ENCODE measurements around the gene EHMT2.
A peak's percentile ranks its signal among the peaks of the same experiment; 100 is the strongest.

EHMT2 gene

DNA sequence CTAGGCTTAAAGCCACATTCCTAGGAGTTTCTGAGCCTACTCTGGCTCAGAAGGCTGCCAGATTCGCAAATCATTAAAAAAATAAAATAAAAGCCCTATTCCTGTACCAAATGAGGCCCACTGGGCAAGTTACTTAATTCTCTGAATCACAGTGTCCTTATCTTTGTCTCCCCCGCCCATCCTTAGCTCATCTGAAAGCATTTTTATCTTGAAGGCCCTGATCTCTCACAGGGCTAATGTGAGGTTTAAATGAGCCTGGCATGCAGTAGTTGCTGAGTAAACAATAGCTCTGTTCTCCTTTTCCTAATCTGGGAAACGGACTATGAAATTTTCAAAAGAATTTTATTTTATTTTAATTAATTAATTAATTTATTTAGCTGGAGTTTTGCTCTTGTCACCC is 6.5 kb upstream of the EHMT2 start:
- DNase-seq (ENCODE audit: low spot score in 2 of 2), result no peak
- Mint-ChIP-seq H3K27ac (no peak overlapping the region), H3K4me3 (no peak overlapping the region), H3K9me3 (no peaks in the 10 kb centered on the region), H3K36me3 (peaks cover 15% of the 10 kb centered on the region), H3K4me1 (peaks cover 28% of the 10 kb centered on the region)
- ATAC-seq, result no peak

DNA sequence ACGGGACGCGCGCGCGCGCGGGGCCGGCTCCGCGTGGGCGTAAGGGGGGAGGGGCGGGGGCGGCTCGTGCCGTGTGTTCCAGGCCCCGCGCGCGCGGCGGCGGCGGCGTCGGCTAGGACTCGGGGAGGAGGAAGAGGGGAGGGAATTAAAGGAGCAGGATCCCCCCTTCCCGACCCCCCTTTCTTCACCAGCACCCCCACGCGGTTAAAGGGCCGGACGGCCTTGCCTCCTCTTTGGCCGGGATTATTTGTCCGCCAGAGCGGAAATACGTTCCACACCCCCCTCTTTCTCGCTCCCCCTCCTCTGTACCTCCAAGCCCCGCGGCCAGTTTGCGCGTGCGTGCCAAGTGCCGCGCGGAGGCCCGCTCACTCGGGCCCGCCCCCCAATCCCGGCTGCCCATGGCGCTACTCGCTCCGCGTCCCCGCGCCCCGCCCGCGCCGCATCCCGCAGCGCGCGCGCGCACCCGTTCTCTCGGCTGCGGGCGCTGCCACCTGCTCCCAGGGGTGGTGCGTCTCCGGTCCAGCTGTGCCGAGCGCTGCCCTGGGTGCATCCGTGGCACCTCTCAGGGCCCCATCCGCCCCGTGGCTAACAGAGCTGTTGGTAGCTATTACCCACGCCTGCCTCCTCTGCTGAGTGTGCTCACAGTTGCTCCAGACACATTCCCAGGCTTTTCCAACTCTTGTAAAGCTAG is 4.6 kb upstream of the EHMT2 start, which contains the start of gene ZBTB12:
Gene ZBTB12 (minus strand): TSS at position 134 of the 691 bp plus-strand sequence. CDS start 781 bp downstream, outside the sequence.
- ATAC-seq (peak; percentile 80), DNase-seq (ENCODE audit: low spot score in 2 of 2) (peak; percentile 72 to 92)
- peak within 1 kb of the TSS; percentile 72 for H3K4me3 Mint-ChIP-seq
- H3K4me1 Mint-ChIP-seq, result peaks cover 32% of the 10 kb centered on the region
- H3K36me3 Mint-ChIP-seq, result peaks cover 15% of the 10 kb centered on the region
- no peaks in the 10 kb centered on the region for H3K9me3 Mint-ChIP-seq
- peak within 1 kb of the TSS; percentile 57 for H3K27ac Mint-ChIP-seq

DNA sequence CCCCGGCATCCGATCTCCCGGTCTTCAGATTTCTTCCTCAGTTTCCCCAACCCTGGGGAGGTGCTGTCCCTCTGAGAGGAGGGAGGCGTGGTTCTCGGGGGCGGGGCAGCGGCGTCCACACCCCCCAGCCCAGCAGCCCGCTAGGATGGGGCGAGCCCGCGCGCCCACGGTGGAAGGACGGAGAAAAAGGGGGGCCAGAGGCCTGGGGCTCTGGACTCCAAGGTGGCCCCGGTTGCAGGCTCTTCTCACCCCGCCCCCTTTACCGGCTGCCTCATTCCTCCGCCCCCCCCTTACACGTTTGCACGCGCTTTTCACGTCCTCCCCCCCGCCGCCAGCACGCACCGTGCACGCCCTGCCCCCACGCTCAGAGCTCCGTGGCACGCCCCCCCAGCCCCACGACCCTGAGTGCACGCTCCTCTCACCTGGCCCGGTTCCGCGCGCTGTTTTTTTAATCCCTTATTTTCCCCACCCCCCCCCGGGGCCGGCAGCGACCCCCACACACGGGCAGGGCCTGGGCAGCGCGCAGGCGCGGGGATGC is 4.0 kb upstream of the EHMT2 start:
- DNase-seq (ENCODE audit: low spot score in 2 of 2) (peak; percentile 29 to 76), ATAC-seq (peak; percentile 25)
- no peaks in the 10 kb centered on the region for H3K9me3 Mint-ChIP-seq
- H3K36me3 Mint-ChIP-seq, result peaks cover 18% of the 10 kb centered on the region
- peak overlapping the region; percentile 72 for H3K4me3 Mint-ChIP-seq
- peak overlapping the region; percentile 57 for H3K27ac Mint-ChIP-seq
- H3K4me1 Mint-ChIP-seq, result peaks cover 35% of the 10 kb centered on the region

GRCh38 chr6:31900917-31901414 is 3.5 kb upstream of the EHMT2 start:
- Mint-ChIP-seq H3K9me3 (no peaks in the 10 kb centered on the region), H3K27ac (no peak overlapping the region)

DNA sequence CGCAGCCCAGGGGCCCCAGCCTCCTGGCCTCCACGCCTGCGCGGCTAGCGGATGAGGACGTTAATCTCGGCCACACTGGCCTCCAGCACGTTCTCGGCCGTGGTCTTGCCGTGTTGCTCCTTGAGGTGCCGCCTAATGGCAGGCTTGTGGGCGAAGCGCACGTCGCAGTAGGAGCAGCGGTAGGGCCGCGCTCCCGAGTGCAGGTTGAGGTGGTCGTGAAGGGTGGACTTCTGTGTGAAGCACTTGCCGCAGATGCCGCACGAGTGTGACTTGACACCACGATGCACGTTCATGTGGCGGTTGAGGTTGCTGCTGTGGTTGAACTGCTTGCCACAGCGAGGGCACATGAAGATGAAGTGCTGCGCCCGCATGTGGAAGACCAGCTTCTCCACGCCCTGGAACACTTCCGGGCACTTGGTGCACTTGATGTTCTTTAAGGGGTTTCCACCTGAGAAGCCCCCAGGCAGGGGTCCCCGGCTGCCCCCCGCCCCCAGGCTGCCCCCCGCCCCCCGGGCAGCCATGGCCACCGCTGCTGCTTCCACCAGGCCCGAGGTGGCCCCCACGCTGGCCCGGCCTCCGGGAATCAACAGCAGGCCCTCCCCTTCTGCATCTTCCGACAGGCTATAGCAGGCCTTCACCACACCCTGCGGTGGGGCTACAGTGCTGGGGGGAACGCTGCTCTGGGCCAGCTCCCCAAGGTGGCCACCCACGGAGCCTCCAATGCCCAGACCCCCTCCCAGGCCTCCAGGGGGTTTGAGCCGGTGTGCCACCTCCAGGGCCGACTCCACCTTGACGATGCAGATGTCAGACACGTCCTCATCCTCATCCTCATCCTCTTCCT is 2.6 kb upstream of the EHMT2 start:
- peaks cover 45% of the 10 kb centered on the region for H3K4me1 Mint-ChIP-seq

More at GRCh38 chr6:31900917-31901414, 3.5 kb upstream of the EHMT2 start:
- Mint-ChIP-seq H3K36me3 (peaks cover 23% of the 10 kb centered on the region), H3K4me1 (peaks cover 40% of the 10 kb centered on the region), H3K4me3 (peak overlapping the region; percentile 72)
- no peak for DNase-seq (ENCODE audit: low spot score in 2 of 2)
- ATAC-seq, result no peak

GRCh38 chr6:31899215-31899614 is 1.7 kb upstream of the EHMT2 start:
- no peak for DNase-seq (ENCODE audit: low spot score in 2 of 2)
- H3K36me3 Mint-ChIP-seq, result peaks cover 41% of the 10 kb centered on the region
- peaks cover 45% of the 10 kb centered on the region for H3K4me1 Mint-ChIP-seq
- peak overlapping the region; percentile 94 for H3K4me3 Mint-ChIP-seq
- H3K27ac Mint-ChIP-seq, result no peak overlapping the region
- no peaks in the 10 kb centered on the region for H3K9me3 Mint-ChIP-seq
- no peak for ATAC-seq

More for the DNA sequence above, 2.6 kb upstream of the EHMT2 start:
- Mint-ChIP-seq H3K9me3 (no peaks in the 10 kb centered on the region), H3K4me3 (peak overlapping the region; percentile 94), H3K27ac (no peak overlapping the region), H3K36me3 (peaks cover 32% of the 10 kb centered on the region)
- DNase-seq (ENCODE audit: low spot score in 2 of 2) (no peak), ATAC-seq (no peak)

GRCh38 chr6:31898383-31899011 is 999 bp upstream of the EHMT2 start:
- Mint-ChIP-seq H3K4me1 (peaks cover 45% of the 10 kb centered on the region), H3K27ac (peak overlapping the region; percentile 91), H3K36me3 (peaks cover 48% of the 10 kb centered on the region), H3K9me3 (no peaks in the 10 kb centered on the region), H3K4me3 (peak overlapping the region; percentile 94)
- ATAC-seq, result peak; percentile 2
- no peak for DNase-seq (ENCODE audit: low spot score in 2 of 2)

DNA sequence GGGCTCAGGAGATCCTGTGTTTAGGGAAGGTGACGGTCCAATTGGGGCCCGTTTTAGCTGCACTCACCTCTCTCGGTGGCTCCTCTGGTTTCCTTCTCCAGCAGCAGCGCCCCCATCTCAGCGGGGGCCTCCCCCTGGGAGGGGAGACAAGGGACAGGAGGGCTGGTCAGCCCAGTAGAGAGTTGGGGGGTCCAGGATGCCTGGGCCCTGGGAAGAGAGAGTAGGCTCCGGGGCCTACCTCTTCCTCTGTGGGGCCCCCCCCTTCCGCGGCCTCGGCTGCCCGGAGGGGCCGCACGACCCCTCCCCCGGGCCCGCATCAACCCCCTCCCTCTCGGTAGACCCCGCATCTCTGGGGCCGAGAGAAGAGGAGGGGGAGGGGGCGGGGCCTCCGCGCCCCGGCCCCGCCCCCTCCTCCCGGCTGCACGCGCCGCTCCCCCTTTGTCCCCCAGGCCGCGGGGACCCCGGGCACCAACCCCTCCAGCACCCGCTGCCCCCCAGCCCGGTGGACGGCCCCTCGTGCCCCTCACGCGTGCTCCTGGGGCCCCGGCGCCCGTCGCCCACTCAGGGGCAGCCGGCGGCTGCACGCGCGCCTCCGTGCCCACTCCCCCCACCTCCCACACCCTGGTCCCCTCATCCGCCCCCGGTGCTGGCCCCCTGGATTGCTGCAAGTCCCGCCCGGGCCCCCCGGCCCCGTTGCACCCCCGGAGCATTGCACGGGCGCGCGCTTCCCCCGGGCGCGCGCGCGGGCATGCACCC is 464 bp downstream of the EHMT2 start:
- H3K4me3 Mint-ChIP-seq, result peak overlapping the region; percentile 94
- ATAC-seq (peak; percentile 1), DNase-seq (ENCODE audit: low spot score in 2 of 2) (peak in 1 of 2 donors; percentile 63)
- H3K9me3 Mint-ChIP-seq, result no peaks in the 10 kb centered on the region
- H3K4me1 Mint-ChIP-seq, result peaks cover 33% of the 10 kb centered on the region
- H3K36me3 Mint-ChIP-seq, result peaks cover 51% of the 10 kb centered on the region
- H3K27ac Mint-ChIP-seq, result peak overlapping the region; percentile 91

GRCh38 chr6:31896493-31896855 is 1.0 kb downstream of the EHMT2 start:
- H3K9me3 Mint-ChIP-seq, result no peaks in the 10 kb centered on the region
- peak overlapping the region; percentile 82 for H3K4me3 Mint-ChIP-seq
- peaks cover 33% of the 10 kb centered on the region for H3K4me1 Mint-ChIP-seq
- peaks cover 53% of the 10 kb centered on the region for H3K36me3 Mint-ChIP-seq
- ATAC-seq (no peak), DNase-seq (ENCODE audit: low spot score in 2 of 2) (no peak)
- peak overlapping the region; percentile 91 for H3K27ac Mint-ChIP-seq

- no peak for ATAC-seq
- no peak overlapping the region for H3K4me3 Mint-ChIP-seq
- no peak for DNase-seq (ENCODE audit: low spot score in 2 of 2)
- H3K9me3 Mint-ChIP-seq, result no peaks in the 10 kb centered on the region
- H3K4me1 Mint-ChIP-seq, result peaks cover 20% of the 10 kb centered on the region
- H3K36me3 Mint-ChIP-seq, result peaks cover 80% of the 10 kb centered on the region
- peak overlapping the region; percentile 75 for H3K27ac Mint-ChIP-seq
Observed at GRCh38 chr6:31892821-31893220, 4.7 kb downstream of the EHMT2 start.

- no peak for ATAC-seq
Observed at GRCh38 chr6:31889331-31889972, 8.0 kb downstream of the EHMT2 start.

GRCh38 chr6:31888276-31889258 is 8.9 kb downstream of the EHMT2 start:
- ATAC-seq (peak; percentile 42), DNase-seq (ENCODE audit: low spot score in 2 of 2) (peak; percentile 35 to 80)
- Mint-ChIP-seq H3K36me3 (peaks cover 87% of the 10 kb centered on the region), H3K27ac (peak overlapping the region; percentile 23), H3K9me3 (no peaks in the 10 kb centered on the region), H3K4me1 (peaks cover 7% of the 10 kb centered on the region), H3K4me3 (no peak overlapping the region)

More at GRCh38 chr6:31889331-31889972, 8.0 kb downstream of the EHMT2 start:
- Mint-ChIP-seq H3K9me3 (no peaks in the 10 kb centered on the region), H3K36me3 (peaks cover 87% of the 10 kb centered on the region), H3K4me3 (no peak overlapping the region), H3K27ac (peak overlapping the region; percentile 23), H3K4me1 (peaks cover 7% of the 10 kb centered on the region)
- DNase-seq (ENCODE audit: low spot score in 2 of 2), result no peak

All from stimulated activated effector memory CD8-positive, alpha-beta T cell treated with anti-CD3 and anti-CD28 coated beads, Interleukin-12 subunit alpha, Interleukin-12 subunit beta, amount 100 ng/mL, for 72 hours (primary cell).